ENCODE data around the gene PARP3.

DNA sequence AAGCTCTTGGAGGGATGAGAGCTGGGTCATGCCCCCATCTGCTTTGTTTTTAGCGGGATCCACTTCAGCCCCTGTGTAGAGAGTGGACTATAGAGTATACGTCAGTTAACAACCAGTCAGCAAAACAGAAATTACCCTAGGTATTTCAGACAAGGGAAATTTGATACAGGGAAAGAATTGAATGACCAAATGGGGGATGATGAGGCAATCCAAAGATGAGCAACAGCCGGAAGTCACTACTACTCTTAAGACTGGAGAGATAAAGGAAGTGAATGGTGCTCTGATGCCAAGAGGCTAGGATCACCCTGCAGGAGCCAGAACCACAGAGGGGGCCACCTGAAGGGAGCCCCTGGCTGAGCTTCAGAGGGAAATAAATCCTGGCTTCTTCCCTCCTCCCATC lies 11.3 kb downstream of the PARP3 start:
- TF ChIP-seq, protein P1, sequence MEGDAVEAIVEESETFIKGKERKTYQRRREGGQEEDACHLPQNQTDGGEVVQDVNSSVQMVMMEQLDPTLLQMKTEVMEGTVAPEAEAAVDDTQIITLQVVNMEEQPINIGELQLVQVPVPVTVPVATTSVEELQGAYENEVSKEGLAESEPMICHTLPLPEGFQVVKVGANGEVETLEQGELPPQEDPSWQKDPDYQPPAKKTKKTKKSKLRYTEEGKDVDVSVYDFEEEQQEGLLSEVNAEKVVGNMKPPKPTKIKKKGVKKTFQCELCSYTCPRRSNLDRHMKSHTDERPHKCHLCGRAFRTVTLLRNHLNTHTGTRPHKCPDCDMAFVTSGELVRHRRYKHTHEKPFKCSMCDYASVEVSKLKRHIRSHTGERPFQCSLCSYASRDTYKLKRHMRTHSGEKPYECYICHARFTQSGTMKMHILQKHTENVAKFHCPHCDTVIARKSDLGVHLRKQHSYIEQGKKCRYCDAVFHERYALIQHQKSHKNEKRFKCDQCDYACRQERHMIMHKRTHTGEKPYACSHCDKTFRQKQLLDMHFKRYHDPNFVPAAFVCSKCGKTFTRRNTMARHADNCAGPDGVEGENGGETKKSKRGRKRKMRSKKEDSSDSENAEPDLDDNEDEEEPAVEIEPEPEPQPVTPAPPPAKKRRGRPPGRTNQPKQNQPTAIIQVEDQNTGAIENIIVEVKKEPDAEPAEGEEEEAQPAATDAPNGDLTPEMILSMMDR (IDR thresholded peaks at IDR 0.05; ENCODE audit: borderline replicate concordance, extremely low read depth, low read length, poor library complexity, severe bottlenecking), result no peak
- no peak for TF ChIP-seq EZH2 (IDR thresholded peaks at IDR 0.05; ENCODE audit: borderline replicate concordance, low read depth, low read length, severe bottlenecking)
